Muscle of back (tissue), 11 donors: ENCODE data around the gene ARL4D. TPM values are rescaled to one million over a fixed set of nuclear protein-coding genes. Genes with fewer than 3 reads are reported as not detected.
"Not testable (repeated sequence)": the region's sequence is repeated elsewhere in the genome, so short reads cannot be mapped to it uniquely, and the experiment has no call there.

Experiments used
- DNase-seq, 3 donors: peaks; one replicate each; pipeline versions ENCODE4 v3.0.0 to v3.0.0-alpha.2; 2013
- polyA plus RNA-seq, 10 donors: library from polyadenylated mRNA; unstranded; fragments of 120-200 nt; gene quantifications; one replicate each; pipeline ENCODE4 v1.2.1, GENCODE V29; 2013; ENCODE audit not compliant: insufficient read length in 10 of 10

Gene ARL4D
- polyA plus RNA-seq, 10 donors = 5.5 to 14.5 (median 11.3) TPM

- DNase-seq = peak; percentile 88 to 95 (median 89)
Measured at GRCh38 chr17:43367737-43368242, 31.0 kb upstream of the ARL4D start.

GRCh38 chr17:43368740-43369506 lies 29.9 kb upstream of the ARL4D start:
- peak; percentile 81 to 96 (median 89) for DNase-seq

GRCh38 chr17:43369986-43370385 lies 28.8 kb upstream of the ARL4D start:
- DNase-seq = no peak

GRCh38 chr17:43371227-43371821 lies 27.5 kb upstream of the ARL4D start:
- no peak for DNase-seq

GRCh38 chr17:43372273-43372911 lies 26.4 kb upstream of the ARL4D start:
- no peak for DNase-seq

- no peak for DNase-seq
Measured at GRCh38 chr17:43373356-43373755, 25.4 kb upstream of the ARL4D start.

- DNase-seq = not testable (repeated sequence)
Measured at GRCh38 chr17:43375915-43376314, 22.9 kb upstream of the ARL4D start.

GRCh38 chr17:43377056-43377810 lies 21.6 kb upstream of the ARL4D start:
- no peak for DNase-seq

GRCh38 chr17:43378766-43379165 lies 20.0 kb upstream of the ARL4D start:
- DNase-seq = no peak

- DNase-seq = no peak
Measured at GRCh38 chr17:43380307-43380706, 18.5 kb upstream of the ARL4D start.

- no peak for DNase-seq
Measured at GRCh38 chr17:43381204-43381603, 17.6 kb upstream of the ARL4D start.

- no peak for DNase-seq
Measured at GRCh38 chr17:43381621-43382020, 17.2 kb upstream of the ARL4D start.

GRCh38 chr17:43382776-43383175 lies 16.0 kb upstream of the ARL4D start:
- DNase-seq = no peak

- DNase-seq = no peak
Measured at GRCh38 chr17:43383372-43383771, 15.4 kb upstream of the ARL4D start.

- no peak for DNase-seq
Measured at GRCh38 chr17:43383826-43384475, 14.8 kb upstream of the ARL4D start.

GRCh38 chr17:43384476-43384862 lies 14.3 kb upstream of the ARL4D start:
- DNase-seq = no peak

- no peak for DNase-seq
Measured at GRCh38 chr17:43385046-43385831, 13.6 kb upstream of the ARL4D start.

GRCh38 chr17:43388359-43389045 lies 10.3 kb upstream of the ARL4D start:
- peak; percentile 95 to 98 (median 95) for DNase-seq

GRCh38 chr17:43389046-43389947 lies 9.5 kb upstream of the ARL4D start:
- peak; percentile 82 to 96 (median 89) for DNase-seq
